ENCODE results near the gene SYMPK. TPM values are rescaled to one million over a fixed set of nuclear protein-coding genes. Genes with fewer than 3 reads are reported as not detected.

Gene SYMPK
- total RNA-seq, 1 donor from 2014 or later: 70.0 TPM

- H3K9me3 ChIP-seq (ENCODE audit: insufficient read depth, low read depth, low read length): no peaks in the 10 kb centered on the region
- Mint-ChIP-seq H3K4me1 (ENCODE audit: low read depth, unreplicated experiment) (peaks cover 2% of the 10 kb centered on the region), H3K4me3 (ENCODE audit: unreplicated experiment) (peak overlapping the region; percentile 90), H3K9me3 (ENCODE audit: unreplicated experiment) (no peaks in the 10 kb centered on the region), H3K27me3 (ENCODE audit: low read depth, unreplicated experiment) (peaks cover 25% of the 10 kb centered on the region), H3K36me3 (ENCODE audit: low read depth, unreplicated experiment) (no peaks in the 10 kb centered on the region), H3K27ac (ENCODE audit: unreplicated experiment) (peak overlapping the region; percentile 97)
- H3K9ac ChIP-seq (ENCODE audit: low read length): peak overlapping the region; percentile 17
- peaks cover 8% of the 10 kb centered on the region for H4K20me1 ChIP-seq (ENCODE audit: insufficient read depth, low read length)
- H3K4me3 ChIP-seq (ENCODE audit: insufficient read depth, low read depth, low read length): peak overlapping the region; percentile 24
- peaks cover 8% of the 10 kb centered on the region for H3K36me3 ChIP-seq (ENCODE audit: insufficient read depth, low read length)
- peaks cover 42% of the 10 kb centered on the region for H3K79me2 ChIP-seq (ENCODE audit: insufficient read depth, low read length)
- H3K27me3 ChIP-seq (ENCODE audit: insufficient read depth, low read length): peaks cover 33% of the 10 kb centered on the region
- TF ChIP-seq EZH2 (IDR thresholded peaks at IDR 0.05; ENCODE audit: insufficient read depth, low read length): no peak
- TF ChIP-seq CTCF (IDR thresholded peaks at IDR 0.05; ENCODE audit: insufficient read depth, low read depth, low read length): no peak
- FAIRE-seq: no peak
- peaks cover 3% of the 10 kb centered on the region for H3K4me1 ChIP-seq (ENCODE audit: insufficient read depth, low read length)
- H3K4me2 ChIP-seq (ENCODE audit: low read length): peak overlapping the region; percentile 77
- H3K27ac ChIP-seq (ENCODE audit: low read depth, low read length): no peak overlapping the region
- DNase-seq (ENCODE audit: low read depth): no peak
- peak overlapping the region; percentile 72 for H2AFZ ChIP-seq (ENCODE audit: low read depth, low read length)
Observed at GRCh38 chr19:45863335-45863839, 440 bp upstream of the SYMPK start.

GRCh38 chr19:45862271-45862563 lies 730 bp downstream of the SYMPK start:
- DNase-seq (ENCODE audit: low read depth) (no peak), FAIRE-seq (no peak)
- peak overlapping the region; percentile 94 for H3K27ac ChIP-seq (ENCODE audit: low read depth, low read length)
- Mint-ChIP-seq H3K27ac (ENCODE audit: unreplicated experiment) (peak overlapping the region; percentile 97), H3K4me3 (ENCODE audit: unreplicated experiment) (peak overlapping the region; percentile 90), H3K27me3 (ENCODE audit: low read depth, unreplicated experiment) (peaks cover 25% of the 10 kb centered on the region), H3K36me3 (ENCODE audit: low read depth, unreplicated experiment) (peaks cover 4% of the 10 kb centered on the region), H3K4me1 (ENCODE audit: low read depth, unreplicated experiment) (peaks cover 2% of the 10 kb centered on the region), H3K9me3 (ENCODE audit: unreplicated experiment) (no peaks in the 10 kb centered on the region)
- peaks cover 13% of the 10 kb centered on the region for H4K20me1 ChIP-seq (ENCODE audit: insufficient read depth, low read length)
- no peak for TF ChIP-seq EZH2 (IDR thresholded peaks at IDR 0.05; ENCODE audit: insufficient read depth, low read length)
- TF ChIP-seq CTCF (IDR thresholded peaks at IDR 0.05; ENCODE audit: insufficient read depth, low read depth, low read length): no peak
- peaks cover 48% of the 10 kb centered on the region for H3K79me2 ChIP-seq (ENCODE audit: insufficient read depth, low read length)
- peak overlapping the region; percentile 88 for H2AFZ ChIP-seq (ENCODE audit: low read depth, low read length)
- peak overlapping the region; percentile 93 for H3K9ac ChIP-seq (ENCODE audit: low read length)
- no peaks in the 10 kb centered on the region for H3K9me3 ChIP-seq (ENCODE audit: insufficient read depth, low read depth, low read length)
- peaks cover 8% of the 10 kb centered on the region for H3K36me3 ChIP-seq (ENCODE audit: insufficient read depth, low read length)
- peaks cover 33% of the 10 kb centered on the region for H3K27me3 ChIP-seq (ENCODE audit: insufficient read depth, low read length)
- peak overlapping the region; percentile 94 for H3K4me3 ChIP-seq (ENCODE audit: insufficient read depth, low read depth, low read length)
- H3K4me2 ChIP-seq (ENCODE audit: low read length): peak overlapping the region; percentile 95
- H3K4me1 ChIP-seq (ENCODE audit: insufficient read depth, low read length): peaks cover 3% of the 10 kb centered on the region

GRCh38 chr19:45860359-45861259 lies 2.3 kb downstream of the SYMPK start:
- H3K27ac ChIP-seq (ENCODE audit: low read depth, low read length): no peak overlapping the region
- peak overlapping the region; percentile 74 for H3K4me3 Mint-ChIP-seq (ENCODE audit: unreplicated experiment)

More at GRCh38 chr19:45860359-45861259, 2.3 kb downstream of the SYMPK start:
- H3K27me3 ChIP-seq (ENCODE audit: insufficient read depth, low read length): peaks cover 20% of the 10 kb centered on the region
- H3K9me3 ChIP-seq (ENCODE audit: insufficient read depth, low read depth, low read length): no peaks in the 10 kb centered on the region
- no peak overlapping the region for H3K4me2 ChIP-seq (ENCODE audit: low read length)
- no peak overlapping the region for H3K9ac ChIP-seq (ENCODE audit: low read length)
- peaks cover 8% of the 10 kb centered on the region for H3K36me3 ChIP-seq (ENCODE audit: insufficient read depth, low read length)
- peaks cover 18% of the 10 kb centered on the region for H3K27me3 Mint-ChIP-seq (ENCODE audit: low read depth, unreplicated experiment)
- no peak for DNase-seq (ENCODE audit: low read depth)
- H2AFZ ChIP-seq (ENCODE audit: low read depth, low read length): no peak overlapping the region
- H3K36me3 Mint-ChIP-seq (ENCODE audit: low read depth, unreplicated experiment): peaks cover 4% of the 10 kb centered on the region
- H3K4me1 Mint-ChIP-seq (ENCODE audit: low read depth, unreplicated experiment): peaks cover 2% of the 10 kb centered on the region
- peak overlapping the region; percentile 27 for H3K27ac Mint-ChIP-seq (ENCODE audit: unreplicated experiment)
- no peak for FAIRE-seq
- TF ChIP-seq CTCF (IDR thresholded peaks at IDR 0.05; ENCODE audit: insufficient read depth, low read depth, low read length): no peak
- H4K20me1 ChIP-seq (ENCODE audit: insufficient read depth, low read length): peaks cover 26% of the 10 kb centered on the region
- no peaks in the 10 kb centered on the region for H3K9me3 Mint-ChIP-seq (ENCODE audit: unreplicated experiment)
- H3K4me1 ChIP-seq (ENCODE audit: insufficient read depth, low read length): peaks cover 3% of the 10 kb centered on the region
- peaks cover 60% of the 10 kb centered on the region for H3K79me2 ChIP-seq (ENCODE audit: insufficient read depth, low read length)
- H3K4me3 ChIP-seq (ENCODE audit: insufficient read depth, low read depth, low read length): no peak overlapping the region
